GM21381 (cell line): Measurements from ENCODE around the gene CYB5D1.
A peak's percentile ranks its signal among the peaks of the same experiment; 100 is the strongest.

Source experiments
- ATAC-seq: cut with Tn5 transposase; IDR thresholded peaks from one replicate; pipeline ENCODE4 v1.9.1; 2021; ENCODE audit warnings: mild to moderate bottlenecking, moderate library complexity; ENCODE audit not compliant: unreplicated experiment

CYB5D1 gene

GRCh38 chr17:7833795-7834541, 23.8 kb upstream of the CYB5D1 start, which contains the start of gene KDM6B:
Gene KDM6B, plus strand, starts transcription at chr17:7834217. Its CDS starts 11,338 bp downstream, at chr17:7845555.
- peak; percentile 40 for ATAC-seq

DNA sequence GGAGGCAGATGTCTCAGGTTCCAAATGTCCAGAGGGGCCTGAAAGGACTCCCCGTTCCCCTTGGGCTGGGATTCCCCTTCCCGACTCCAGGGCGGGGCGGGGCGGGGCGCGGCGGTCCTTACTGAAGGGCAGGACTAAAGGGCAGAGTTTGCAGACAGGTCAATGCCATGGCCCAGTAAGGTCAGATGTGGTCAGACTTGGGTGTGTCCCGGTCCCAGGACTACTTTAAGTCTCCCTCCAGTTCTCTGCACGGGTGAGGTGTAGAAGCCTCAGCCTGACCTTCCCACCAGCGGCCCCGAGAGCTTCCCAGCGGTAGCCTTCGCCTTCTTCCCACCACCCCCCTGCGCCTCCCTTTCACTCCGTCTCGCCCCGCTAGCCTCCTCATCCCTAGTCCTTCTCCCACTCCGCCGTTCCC, 23.3 kb upstream of the CYB5D1 start:
- ATAC-seq, result no peak

GRCh38 chr17:7834957-7835813, 22.6 kb upstream of the CYB5D1 start:
- peak; percentile 48 for ATAC-seq

DNA sequence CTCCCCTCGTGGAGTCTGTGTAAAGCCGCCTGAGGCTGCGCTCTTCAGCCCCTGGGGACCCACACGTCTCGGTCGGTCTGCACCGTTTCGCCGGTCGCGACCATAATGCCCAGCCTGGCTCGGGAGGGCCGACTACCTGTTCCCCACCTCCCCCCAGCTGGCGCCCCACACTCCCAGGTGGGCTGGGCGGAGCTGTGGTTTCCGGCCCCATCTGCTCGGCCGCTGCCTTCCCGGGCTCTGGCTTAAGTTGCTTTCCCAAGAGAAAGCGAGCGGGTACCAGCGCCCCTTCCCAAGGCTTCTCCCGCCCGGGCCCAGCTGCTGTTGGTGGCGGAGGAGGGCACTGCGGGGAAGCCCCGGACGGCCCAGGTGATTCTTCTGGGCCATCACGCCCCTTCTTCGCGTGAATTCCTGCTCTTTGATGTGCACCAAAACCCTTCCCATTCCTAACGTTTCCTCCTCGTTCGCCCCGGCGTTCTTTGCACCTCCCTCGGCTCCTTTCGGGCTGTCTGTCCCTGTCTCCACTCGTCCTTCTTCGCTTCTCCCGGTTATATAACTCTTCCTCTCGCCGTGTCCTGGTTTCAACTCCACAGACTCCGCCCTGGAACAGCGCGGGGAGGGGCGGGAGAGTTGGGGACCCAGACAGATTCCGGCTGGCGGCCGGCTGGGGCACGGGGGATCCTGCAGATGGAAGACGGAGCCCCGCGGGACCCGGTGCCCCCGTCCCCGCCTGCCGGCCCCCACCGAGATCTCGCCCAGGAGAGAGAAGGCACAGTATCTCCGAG, 21.8 kb upstream of the CYB5D1 start:
- ATAC-seq, result peak; percentile 31

DNA sequence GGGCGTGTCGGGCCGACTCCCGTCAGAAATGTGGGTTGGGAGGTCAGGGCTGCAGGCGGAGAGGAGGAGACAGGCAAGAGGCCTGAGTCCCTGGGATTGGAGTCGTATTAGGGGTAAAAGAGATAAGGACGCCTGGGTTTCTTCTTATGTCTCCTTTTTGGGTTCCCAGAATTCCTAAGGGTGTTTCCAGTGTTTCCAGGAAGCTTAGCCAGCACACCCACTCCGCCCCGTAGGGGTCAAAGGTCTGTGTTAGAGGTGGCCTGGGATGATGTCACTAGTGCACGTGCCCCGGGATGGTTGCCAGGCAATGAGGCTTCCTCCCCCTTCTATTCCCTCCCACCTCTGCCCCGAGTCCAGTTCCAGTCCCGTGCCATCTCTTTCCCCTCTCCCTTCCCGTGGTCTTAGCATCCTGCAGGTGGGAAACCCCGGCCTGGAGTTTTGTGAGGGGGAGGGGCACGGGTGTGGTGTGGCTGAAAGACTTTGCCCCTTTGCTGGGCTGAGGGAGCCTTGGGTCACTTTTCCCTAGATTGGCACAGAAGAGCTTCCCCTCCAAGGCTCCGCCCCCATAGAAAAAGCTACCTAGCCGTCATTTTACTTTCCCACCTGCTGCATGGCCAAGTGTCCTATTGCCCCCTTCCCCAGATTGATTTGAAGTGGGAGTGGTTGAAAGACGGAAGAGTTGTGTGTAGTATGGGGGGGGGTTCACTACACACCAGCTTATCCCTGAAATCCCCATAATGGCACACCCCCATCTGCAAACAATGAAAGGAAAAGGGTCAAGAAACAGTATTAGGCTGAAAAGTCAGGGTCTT, 21.0 kb upstream of the CYB5D1 start:
- ATAC-seq, result no peak

GRCh38 chr17:7837408-7838088, 20.3 kb upstream of the CYB5D1 start:
- ATAC-seq, result no peak

- ATAC-seq, result no peak
Measured at GRCh38 chr17:7838090-7839075, 19.4 kb upstream of the CYB5D1 start.

DNA sequence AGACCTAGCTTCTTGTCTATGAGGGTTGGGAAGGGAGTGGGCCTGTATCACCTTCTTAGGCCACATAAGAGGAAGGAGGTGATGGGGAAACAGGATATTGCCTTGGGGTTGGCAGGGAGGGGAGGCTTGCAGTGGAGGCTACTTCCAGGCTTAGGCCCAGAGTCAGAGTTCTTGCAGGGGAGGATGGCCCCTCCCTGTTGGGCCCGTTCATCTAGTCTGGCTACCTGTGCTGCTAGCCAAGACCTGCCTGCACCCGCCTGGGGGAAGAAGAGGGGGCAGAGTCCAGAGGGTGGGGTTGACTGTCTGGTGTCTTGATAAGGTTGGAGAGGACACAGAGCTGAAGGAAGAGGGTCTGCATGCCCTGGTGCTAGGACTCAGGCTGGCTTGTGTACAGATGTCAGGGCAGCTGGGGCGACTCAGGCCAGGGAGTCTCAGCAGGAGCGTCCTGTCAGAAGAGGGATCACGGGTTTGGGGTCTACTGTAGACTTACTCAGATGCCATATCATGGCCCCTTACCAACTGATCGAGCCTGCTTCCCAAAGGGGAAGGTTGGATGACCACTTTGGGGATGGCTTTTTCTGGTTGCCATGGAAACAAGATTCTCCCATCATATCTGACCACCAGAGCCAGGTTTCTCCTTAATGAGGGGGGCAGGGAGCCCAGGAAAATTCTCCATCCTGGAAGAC, 18.5 kb upstream of the CYB5D1 start:
- no peak for ATAC-seq

- no peak for ATAC-seq
Measured at GRCh38 chr17:7839876-7840261, 17.9 kb upstream of the CYB5D1 start.

DNA sequence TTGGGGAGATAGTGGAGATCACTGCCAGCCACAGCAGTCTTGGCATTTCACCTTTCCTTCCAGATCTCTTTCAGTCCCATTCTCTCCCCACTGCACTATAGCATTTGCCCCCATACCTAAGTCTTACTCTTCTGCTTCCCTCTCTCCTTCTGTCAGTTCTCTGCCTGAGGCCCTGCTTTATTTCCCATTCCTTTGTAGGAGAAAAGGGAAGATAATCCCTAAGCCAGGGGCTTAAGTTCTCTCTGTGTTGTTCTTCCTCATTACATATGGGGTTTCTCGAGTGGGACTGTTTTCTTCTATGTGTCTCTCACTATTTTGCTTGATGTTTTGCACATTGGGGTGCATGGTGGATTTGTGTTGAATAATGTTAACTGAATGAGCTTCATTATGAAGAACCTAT, 17.4 kb upstream of the CYB5D1 start:
- ATAC-seq, result no peak

GRCh38 chr17:7840875-7841274, 16.9 kb upstream of the CYB5D1 start:
- no peak for ATAC-seq

GRCh38 chr17:7841396-7841914, 16.3 kb upstream of the CYB5D1 start:
- no peak for ATAC-seq

- ATAC-seq, result no peak
Measured at GRCh38 chr17:7841915-7842379, 15.9 kb upstream of the CYB5D1 start.

- no peak for ATAC-seq
Measured at GRCh38 chr17:7842380-7843256, 15.2 kb upstream of the CYB5D1 start.

DNA sequence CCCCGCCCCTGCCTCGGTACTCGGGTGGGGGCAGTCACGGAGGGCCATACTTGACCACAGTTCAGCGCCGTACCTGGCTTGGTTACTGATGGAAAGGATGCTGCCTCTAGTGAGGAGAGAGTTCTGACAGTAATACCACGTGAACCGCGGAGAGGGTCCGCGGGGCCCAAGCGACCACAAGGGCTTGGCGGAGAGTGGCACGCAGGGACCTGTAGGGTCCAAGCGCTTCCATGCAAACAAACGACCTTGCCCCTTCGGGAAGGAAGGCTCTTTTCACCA, 14.6 kb upstream of the CYB5D1 start:
- ATAC-seq, result no peak

GRCh38 chr17:7843536-7844291, 14.1 kb upstream of the CYB5D1 start:
- ATAC-seq, result peak; percentile 25
